ENCODE measurements around the gene KLHDC3. TPM values are rescaled to one million over a fixed set of nuclear protein-coding genes. Genes with fewer than 3 reads are reported as not detected.
A peak's percentile ranks its signal among the peaks of the same experiment; 100 is the strongest.

KLHDC3 gene
- total and polyA plus RNA-seq, 2 of the 13 experiments (the other 11 are each of a cell fraction or from before 2014, with no cell fraction given): 78.3 to 91.5 TPM

DNA sequence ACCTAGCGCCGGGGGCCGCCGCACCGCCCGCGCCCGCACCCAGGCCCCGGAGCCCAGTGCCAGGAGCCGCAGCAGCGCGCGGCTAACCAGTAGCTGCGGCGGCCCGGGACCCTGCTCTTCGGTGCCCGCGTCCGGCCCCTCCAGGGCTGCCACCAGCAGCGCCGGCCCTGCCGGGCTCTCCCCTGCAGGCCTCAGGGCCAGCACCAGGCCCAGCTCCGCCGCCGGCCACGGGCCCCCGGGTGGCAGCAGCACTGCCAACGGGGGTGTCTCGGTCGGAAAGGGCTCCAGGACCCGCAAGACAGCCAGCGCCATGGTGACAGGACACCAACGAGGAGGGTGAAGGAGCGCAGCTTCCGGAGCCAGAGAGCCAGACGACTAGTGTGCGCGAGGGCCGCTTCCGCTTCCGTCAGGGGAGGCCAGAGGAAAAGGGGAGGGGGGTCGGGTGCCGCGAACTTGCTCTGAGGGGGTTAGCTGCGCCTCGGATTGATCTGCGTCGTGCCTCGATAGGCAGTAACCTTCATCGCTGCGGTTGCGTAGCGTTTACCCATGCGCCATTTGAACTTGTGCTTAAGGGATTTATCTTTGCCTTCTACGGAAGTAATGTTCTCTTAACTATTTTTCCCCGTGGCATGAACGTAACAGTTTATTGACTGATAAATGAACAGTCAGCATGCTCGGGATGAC lies 35.1 kb upstream of the KLHDC3 start, which contains the start of gene PEX6 (continued):
- TF ChIP-seq NR2F6 (IDR thresholded peaks at IDR 0.05): peak; percentile 50; the same call in 1 of the 2 replicates
- TF ChIP-seq NR2F6 (CRISPR knock-in tag; IDR thresholded peaks at IDR 0.05): peak; percentile 37; the same call in 1 of the 2 replicates
- no peak for TF ChIP-seq PAX8 (CRISPR knock-in tag; IDR thresholded peaks at IDR 0.05; ENCODE audit: borderline replicate concordance)
- peak; percentile 72; the same call in 1 of the 2 replicates for TF ChIP-seq ZIK1 (CRISPR knock-in tag; IDR thresholded peaks at IDR 0.05; ENCODE audit: borderline replicate concordance, low read depth)
- TF ChIP-seq RFX3 (CRISPR knock-in tag; IDR thresholded peaks at IDR 0.05): no peak
- TF ChIP-seq HDAC1 (CRISPR knock-in tag; IDR thresholded peaks at IDR 0.05): peak; percentile 85
- no peak for TF ChIP-seq NR1H2 (CRISPR knock-in tag; IDR thresholded peaks at IDR 0.05; ENCODE audit: borderline replicate concordance, low read depth)
- no peak for TF ChIP-seq ZNF235 (CRISPR knock-in tag; IDR thresholded peaks at IDR 0.05; ENCODE audit: borderline replicate concordance)
- no peak for TF ChIP-seq PREB (CRISPR knock-in tag; IDR thresholded peaks at IDR 0.05)
- TF ChIP-seq KLF9 (CRISPR knock-in tag; IDR thresholded peaks at IDR 0.05; ENCODE audit: low read depth): peak; percentile 72; the same call in 1 of the 2 replicates
- TF ChIP-seq ZNF234 (CRISPR knock-in tag; conservative IDR thresholded peaks at IDR 0.05): no peak
- 0 out of 2 replicates have a peak, but pooled peaks have one; percentile 30 for TF ChIP-seq ZBTB26 (CRISPR knock-in tag; IDR thresholded peaks at IDR 0.05; ENCODE audit: borderline replicate concordance)
- TF ChIP-seq ZNF772 (CRISPR knock-in tag; IDR thresholded peaks at IDR 0.05): 0 out of 2 replicates have a peak, but pooled peaks have one; percentile 18
- TF ChIP-seq GFI1 (CRISPR knock-in tag; IDR thresholded peaks at IDR 0.05; ENCODE audit: borderline replicate concordance): peak; percentile 62; the same call in 1 of the 2 replicates
- TF ChIP-seq HMGXB4 (CRISPR knock-in tag; IDR thresholded peaks at IDR 0.05; ENCODE audit: borderline replicate concordance in 1 of 2, low read depth in 1 of 2): peak; percentile 81 to 86
- TF ChIP-seq SIX1 (CRISPR knock-in tag; IDR thresholded peaks at IDR 0.05; ENCODE audit: borderline replicate concordance): no peak
- no peak for TF ChIP-seq ZFP36L1 (CRISPR knock-in tag; IDR thresholded peaks at IDR 0.05)
- TF ChIP-seq RFXAP (CRISPR knock-in tag; IDR thresholded peaks at IDR 0.05; ENCODE audit: borderline replicate concordance): peak; percentile 49; the same call in 1 of the 2 replicates
- no peak for TF ChIP-seq HDAC6 (IDR thresholded peaks at IDR 0.05; ENCODE audit: low read depth, low read length)
- TF ChIP-seq, protein P1, sequence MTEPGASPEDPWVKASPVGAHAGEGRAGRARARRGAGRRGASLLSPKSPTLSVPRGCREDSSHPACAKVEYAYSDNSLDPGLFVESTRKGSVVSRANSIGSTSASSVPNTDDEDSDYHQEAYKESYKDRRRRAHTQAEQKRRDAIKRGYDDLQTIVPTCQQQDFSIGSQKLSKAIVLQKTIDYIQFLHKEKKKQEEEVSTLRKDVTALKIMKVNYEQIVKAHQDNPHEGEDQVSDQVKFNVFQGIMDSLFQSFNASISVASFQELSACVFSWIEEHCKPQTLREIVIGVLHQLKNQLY (CRISPR knock-in tag; IDR thresholded peaks at IDR 0.05): peak; percentile 61; the same call in 1 of the 2 replicates
- TF ChIP-seq SYNCRIP (IDR thresholded peaks at IDR 0.05; ENCODE audit: insufficient read depth, low read depth, low read length): no peak
- TF ChIP-seq ZBTB8A (CRISPR knock-in tag; IDR thresholded peaks at IDR 0.05; ENCODE audit: borderline replicate concordance, low read depth): no peak; the same call in 1 of the 2 replicates
- TF ChIP-seq IRX3 (CRISPR knock-in tag; IDR thresholded peaks at IDR 0.05; ENCODE audit: borderline replicate concordance, low read depth): no peak
- peak; percentile 73; the same call in 1 of the 2 replicates for TF ChIP-seq SMYD3 (CRISPR knock-in tag; IDR thresholded peaks at IDR 0.05)
- TF ChIP-seq ZC3H4 (CRISPR knock-in tag; IDR thresholded peaks at IDR 0.05; ENCODE audit: borderline replicate concordance): peak; percentile 16; the same call in 1 of the 2 replicates
- TF ChIP-seq POLR2G (IDR thresholded peaks at IDR 0.05; ENCODE audit: low read depth, low read length): peak; percentile 97
